Osteoblast (primary cell): ENCODE results near the gene NCAM2. TPM values are rescaled to one million over a fixed set of nuclear protein-coding genes. Genes with fewer than 3 reads are reported as not detected.

ENCODE experiments used
- DNase-seq: peaks from one replicate; pipeline ENCODE4 v3.0.0; 2011; ENCODE audit warnings: low spot score, mixed read lengths; ENCODE audit not compliant: insufficient read length; ENCODE audit errors: missing footprints
- H2AFZ ChIP-seq: 2 replicates; pipeline ENCODE4 v1.6.0; 2011; ENCODE audit warnings: mild to moderate bottlenecking, low read length
- H3K27ac ChIP-seq: 2 replicates; pipeline ENCODE4 v1.5.1; 2011; ENCODE audit warnings: mild to moderate bottlenecking, low read depth, low read length, moderate library complexity
- H3K27me3 ChIP-seq: 2 replicates; pipeline ENCODE4 v1.6.0; 2012; ENCODE audit warnings: mild to moderate bottlenecking, control low read depth, inconsistent platforms, low read length, moderate library complexity; ENCODE audit not compliant: insufficient read depth
- H3K36me3 ChIP-seq: 2 replicates; pipeline ENCODE4 v1.5.1; 2011; ENCODE audit warnings: mild to moderate bottlenecking, low read length, control low read depth, moderate library complexity; ENCODE audit not compliant: insufficient read depth
- H3K4me1 ChIP-seq: 2 replicates; pipeline ENCODE4 v1.5.1; 2011; ENCODE audit warnings: mild to moderate bottlenecking, low read length, control low read depth, moderate library complexity; ENCODE audit not compliant: insufficient read depth
- H3K4me2 ChIP-seq: 2 replicates; pipeline ENCODE4 v1.6.0; 2011; ENCODE audit warnings: mild to moderate bottlenecking, low read length; ENCODE audit not compliant: insufficient read depth
- H3K4me3 ChIP-seq: fragments of 200-600 bp; sonication (generic); 3 replicates; pipeline ENCODE4 v1.5.1; 2012; ENCODE audit warnings: mild to moderate bottlenecking, low read length, inconsistent platforms; ENCODE audit not compliant: insufficient read depth
- H3K79me2 ChIP-seq: 2 replicates; pipeline ENCODE4 v1.6.0; 2012; ENCODE audit warnings: mild to moderate bottlenecking, low read length, control low read depth, inconsistent platforms; ENCODE audit not compliant: insufficient read depth
- H3K9me3 ChIP-seq: 2 replicates; pipeline ENCODE4 v1.5.1; 2011; ENCODE audit warnings: low read depth, low read length, control low read depth
- H4K20me1 ChIP-seq: 2 replicates; pipeline ENCODE4 v1.6.0; 2012; ENCODE audit warnings: mild to moderate bottlenecking, low read length, control low read depth; ENCODE audit not compliant: insufficient read depth
- total RNA-seq: library from RNA; depleted of rRNA; stranded (reverse); fragments of >200 nt; gene quantifications from 2 replicates; pipeline ENCODE4 v1.2.3, GENCODE V29; 2012
- TF ChIP-seq, protein P1 (sequence below): IDR thresholded peaks from 2 replicates; pipeline ENCODE4 v1.5.1; 2011; ENCODE audit warnings: mild to moderate bottlenecking, low read depth, low read length, moderate library complexity; ENCODE audit errors: extremely low read depth

The NCAM2 gene
- total RNA-seq, 1 donor, result 8.0 TPM

DNA sequence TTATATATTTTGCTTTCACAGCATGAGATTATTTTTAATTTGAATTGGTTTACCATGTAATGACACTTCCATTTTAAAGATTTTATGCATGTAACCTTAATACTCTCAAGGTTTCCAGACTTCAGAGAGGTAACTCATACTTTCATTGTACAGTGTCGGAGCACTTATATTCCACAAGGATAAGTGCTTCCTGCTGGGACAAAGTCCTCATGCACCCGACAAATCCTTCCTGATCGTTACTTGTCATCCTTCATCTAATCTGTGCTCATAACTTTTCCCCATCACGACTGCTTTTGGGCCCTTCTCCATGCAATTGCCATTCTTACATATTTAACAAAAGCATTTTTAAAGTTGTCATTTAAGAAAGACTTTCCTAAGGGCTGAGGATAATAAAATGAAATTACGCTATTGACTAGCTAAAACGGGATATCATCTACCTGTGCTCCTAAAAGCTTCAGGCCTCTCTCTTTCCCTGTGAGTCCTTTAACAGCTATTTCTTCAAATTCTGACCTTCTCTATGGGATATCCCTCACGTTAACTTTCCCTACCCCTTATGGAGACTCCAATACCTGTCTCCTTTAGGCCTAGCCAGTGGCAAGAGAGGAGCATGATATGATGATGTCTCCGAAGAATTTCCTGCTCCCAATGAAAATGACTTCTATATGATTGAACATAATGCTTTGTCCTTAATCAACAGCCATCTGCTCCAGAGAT lies 59.3 kb downstream of the NCAM2 start:
- DNase-seq, result no peak
- TF ChIP-seq, protein P1, sequence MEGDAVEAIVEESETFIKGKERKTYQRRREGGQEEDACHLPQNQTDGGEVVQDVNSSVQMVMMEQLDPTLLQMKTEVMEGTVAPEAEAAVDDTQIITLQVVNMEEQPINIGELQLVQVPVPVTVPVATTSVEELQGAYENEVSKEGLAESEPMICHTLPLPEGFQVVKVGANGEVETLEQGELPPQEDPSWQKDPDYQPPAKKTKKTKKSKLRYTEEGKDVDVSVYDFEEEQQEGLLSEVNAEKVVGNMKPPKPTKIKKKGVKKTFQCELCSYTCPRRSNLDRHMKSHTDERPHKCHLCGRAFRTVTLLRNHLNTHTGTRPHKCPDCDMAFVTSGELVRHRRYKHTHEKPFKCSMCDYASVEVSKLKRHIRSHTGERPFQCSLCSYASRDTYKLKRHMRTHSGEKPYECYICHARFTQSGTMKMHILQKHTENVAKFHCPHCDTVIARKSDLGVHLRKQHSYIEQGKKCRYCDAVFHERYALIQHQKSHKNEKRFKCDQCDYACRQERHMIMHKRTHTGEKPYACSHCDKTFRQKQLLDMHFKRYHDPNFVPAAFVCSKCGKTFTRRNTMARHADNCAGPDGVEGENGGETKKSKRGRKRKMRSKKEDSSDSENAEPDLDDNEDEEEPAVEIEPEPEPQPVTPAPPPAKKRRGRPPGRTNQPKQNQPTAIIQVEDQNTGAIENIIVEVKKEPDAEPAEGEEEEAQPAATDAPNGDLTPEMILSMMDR, result no peak
- Histone ChIP-seq H3K9me3 (no peaks in the 10 kb centered on the region), H3K27me3 (no peaks in the 10 kb centered on the region), H4K20me1 (no peaks in the 10 kb centered on the region), H3K4me2 (no peak overlapping the region), H3K4me1 (no peaks in the 10 kb centered on the region), H3K4me3 (no peak overlapping the region), H3K79me2 (no peaks in the 10 kb centered on the region), H3K27ac (no peak overlapping the region), H2AFZ (no peak overlapping the region), H3K36me3 (no peaks in the 10 kb centered on the region)

DNA sequence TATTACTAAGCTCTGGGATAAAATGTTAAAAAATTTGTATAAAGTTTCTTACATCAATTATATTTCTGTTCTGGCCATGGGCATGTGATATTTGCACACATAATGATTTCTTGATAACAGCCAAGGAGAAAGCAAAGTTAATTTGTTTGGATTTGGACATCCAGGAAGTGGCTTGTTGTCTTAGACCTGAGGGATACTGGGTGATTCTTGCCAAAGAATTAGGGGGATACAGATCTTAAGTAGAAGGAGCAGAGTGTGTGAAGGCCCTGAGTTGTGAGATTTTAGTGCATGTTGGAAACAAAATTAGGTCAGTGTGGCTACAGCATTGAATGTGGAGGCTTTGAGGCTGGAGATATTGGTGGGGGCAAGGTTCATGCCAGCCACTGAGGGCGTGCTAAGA lies 65.6 kb downstream of the NCAM2 start:
- Histone ChIP-seq H3K27me3 (no peaks in the 10 kb centered on the region), H3K36me3 (no peaks in the 10 kb centered on the region), H3K4me1 (no peaks in the 10 kb centered on the region), H3K4me2 (no peak overlapping the region), H3K79me2 (no peaks in the 10 kb centered on the region), H3K9me3 (peaks cover 2% of the 10 kb centered on the region), H3K27ac (no peak overlapping the region), H4K20me1 (no peaks in the 10 kb centered on the region), H3K4me3 (no peak overlapping the region), H2AFZ (no peak overlapping the region)
- DNase-seq, result no peak
- TF ChIP-seq, protein P1, result no peak

DNA sequence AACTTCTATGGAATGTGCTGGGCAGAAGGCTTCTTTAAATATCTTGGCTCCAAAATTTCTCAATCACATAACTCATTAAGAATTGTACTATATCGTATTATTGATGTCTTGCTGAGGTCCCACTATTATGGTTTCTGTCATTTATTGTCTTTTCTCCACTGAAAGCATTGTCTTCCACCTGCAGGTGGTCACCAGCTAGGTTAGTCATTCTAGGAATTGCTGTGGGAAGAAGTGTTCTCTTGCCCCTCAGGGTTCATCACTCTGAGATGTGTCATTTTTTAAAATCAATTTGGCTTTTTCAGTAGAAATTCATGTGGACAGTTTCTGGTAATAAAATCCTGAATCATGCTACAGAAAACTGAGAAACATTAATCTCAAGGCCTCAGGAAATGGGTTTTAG lies 66.1 kb downstream of the NCAM2 start:
- TF ChIP-seq, protein P1, result no peak
- no peak for DNase-seq
- Histone ChIP-seq H3K4me2 (no peak overlapping the region), H3K4me3 (no peak overlapping the region), H3K36me3 (no peaks in the 10 kb centered on the region), H3K27ac (no peak overlapping the region), H3K4me1 (no peaks in the 10 kb centered on the region), H2AFZ (no peak overlapping the region), H4K20me1 (no peaks in the 10 kb centered on the region), H3K9me3 (peaks cover 2% of the 10 kb centered on the region), H3K27me3 (no peaks in the 10 kb centered on the region), H3K79me2 (no peaks in the 10 kb centered on the region)

DNA sequence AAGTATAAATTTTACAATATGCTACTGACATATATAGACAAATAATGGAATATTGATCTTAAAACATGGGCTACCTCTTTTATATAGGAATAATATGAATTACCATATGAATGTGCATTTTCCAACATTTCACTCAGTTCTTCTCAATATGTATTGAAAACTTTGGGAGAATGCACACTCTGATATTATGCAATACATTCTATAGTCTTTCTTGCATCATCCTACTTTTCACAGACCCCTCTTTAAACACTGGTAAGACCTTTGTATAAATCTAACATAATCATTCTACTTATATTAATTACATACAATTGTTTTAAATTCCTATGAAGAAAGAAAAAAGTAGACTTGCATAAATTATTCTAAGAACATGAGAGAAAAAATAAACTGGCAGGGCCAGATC lies 69.2 kb downstream of the NCAM2 start:
- no peaks in the 10 kb centered on the region for H4K20me1 ChIP-seq
- H3K36me3 ChIP-seq, result no peaks in the 10 kb centered on the region
- no peaks in the 10 kb centered on the region for H3K27me3 ChIP-seq
- no peak for DNase-seq
- no peak overlapping the region for H3K4me2 ChIP-seq
- no peaks in the 10 kb centered on the region for H3K4me1 ChIP-seq
- H2AFZ ChIP-seq, result no peak overlapping the region
- H3K27ac ChIP-seq, result no peak overlapping the region
- H3K4me3 ChIP-seq, result no peak overlapping the region
- H3K9me3 ChIP-seq, result peaks cover 3% of the 10 kb centered on the region
- TF ChIP-seq, protein P1, result no peak
- H3K79me2 ChIP-seq, result no peaks in the 10 kb centered on the region
